BLaER1 (cell line): ENCODE data around the gene TOPAZ1.

Experiments used
- H3K27ac ChIP-seq: shearing (Covaris generic); formaldehyde crosslinking; 2 replicates; pipeline ENCODE4 v1.8.1; 2022
- H3K27me3 ChIP-seq: shearing (Covaris generic); formaldehyde crosslinking; 2 replicates; pipeline ENCODE4 v1.8.1; 2022
- H3K36me3 ChIP-seq: shearing (Covaris generic); formaldehyde crosslinking; 2 replicates; pipeline ENCODE4 v1.8.1; 2022
- H3K4me1 ChIP-seq: shearing (Covaris generic); formaldehyde crosslinking; 2 replicates; pipeline ENCODE4 v1.8.1; 2022
- H3K4me2 ChIP-seq: shearing (Covaris generic); formaldehyde crosslinking; 2 replicates; pipeline ENCODE4 v1.8.1; 2022
- H3K4me3 ChIP-seq: shearing (Covaris generic); formaldehyde crosslinking; 2 replicates; pipeline ENCODE4 v1.8.1; 2022
- H3K9ac ChIP-seq: shearing (Covaris generic); formaldehyde crosslinking; 2 replicates; pipeline ENCODE4 v1.8.1; 2022
- H3K9me3 ChIP-seq: shearing (Covaris generic); formaldehyde crosslinking; 2 replicates; pipeline ENCODE4 v1.8.1; 2022
- H4K20me1 ChIP-seq: shearing (Covaris generic); formaldehyde crosslinking; 2 replicates; pipeline ENCODE4 v1.8.1; 2022
- Cebpa-rat ChIP-seq: shearing (Covaris generic); IDR thresholded peaks from 2 replicates; pipeline ENCODE4 v1.8.1; 2022

The TOPAZ1 gene

GRCh38 chr3:44226573-44226972 is 15.1 kb upstream of the TOPAZ1 start:
- no peaks in the 10 kb centered on the region for H4K20me1 ChIP-seq
- H3K4me2 ChIP-seq, result no peak overlapping the region
- no peak overlapping the region for H3K27ac ChIP-seq
- H3K9ac ChIP-seq, result no peak overlapping the region
- H3K36me3 ChIP-seq, result no peaks in the 10 kb centered on the region
- TF ChIP-seq Cebpa-rat, result no peak
- H3K4me1 ChIP-seq, result no peaks in the 10 kb centered on the region
- no peak overlapping the region for H3K4me3 ChIP-seq
- no peaks in the 10 kb centered on the region for H3K27me3 ChIP-seq
- no peaks in the 10 kb centered on the region for H3K9me3 ChIP-seq

GRCh38 chr3:44227632-44228031 is 14.1 kb upstream of the TOPAZ1 start:
- H4K20me1 ChIP-seq, result no peaks in the 10 kb centered on the region
- no peak overlapping the region for H3K27ac ChIP-seq
- H3K9me3 ChIP-seq, result no peaks in the 10 kb centered on the region
- no peak overlapping the region for H3K4me3 ChIP-seq
- H3K4me1 ChIP-seq, result no peaks in the 10 kb centered on the region
- H3K4me2 ChIP-seq, result no peak overlapping the region
- no peak for TF ChIP-seq Cebpa-rat
- H3K36me3 ChIP-seq, result no peaks in the 10 kb centered on the region
- H3K27me3 ChIP-seq, result no peaks in the 10 kb centered on the region
- H3K9ac ChIP-seq, result no peak overlapping the region

- no peak overlapping the region for H3K27ac ChIP-seq
Observed at GRCh38 chr3:44228900-44229299, 12.8 kb upstream of the TOPAZ1 start.

DNA sequence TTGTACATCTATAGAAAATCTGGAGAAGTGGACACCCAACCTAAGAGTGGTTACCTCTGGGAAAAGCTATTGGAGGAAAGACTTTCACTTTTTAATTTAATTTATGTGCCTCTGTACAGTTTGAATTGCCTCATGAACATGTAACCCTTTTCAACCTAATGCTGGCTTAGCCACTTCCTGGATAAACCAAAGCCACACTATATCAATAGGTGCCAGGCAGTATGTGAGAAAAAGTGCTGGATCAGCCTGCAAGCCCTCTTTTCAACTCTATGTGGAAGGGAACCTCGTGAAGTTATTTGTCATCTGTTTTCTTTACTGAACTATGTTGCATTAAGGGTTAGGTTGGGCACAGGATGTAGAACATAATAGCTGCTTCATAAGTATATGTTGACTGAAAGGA is 9.3 kb upstream of the TOPAZ1 start:
- Histone ChIP-seq H3K36me3 (no peaks in the 10 kb centered on the region), H3K27me3 (no peaks in the 10 kb centered on the region), H4K20me1 (no peaks in the 10 kb centered on the region), H3K4me3 (no peak overlapping the region), H3K27ac (no peak overlapping the region), H3K9me3 (no peaks in the 10 kb centered on the region), H3K4me1 (no peaks in the 10 kb centered on the region), H3K4me2 (no peak overlapping the region), H3K9ac (no peak overlapping the region)
- no peak for TF ChIP-seq Cebpa-rat

More at GRCh38 chr3:44228900-44229299, 12.8 kb upstream of the TOPAZ1 start:
- H4K20me1 ChIP-seq, result no peaks in the 10 kb centered on the region
- H3K9ac ChIP-seq, result no peak overlapping the region
- TF ChIP-seq Cebpa-rat, result no peak
- no peaks in the 10 kb centered on the region for H3K9me3 ChIP-seq
- no peaks in the 10 kb centered on the region for H3K4me1 ChIP-seq
- H3K36me3 ChIP-seq, result no peaks in the 10 kb centered on the region
- H3K27me3 ChIP-seq, result no peaks in the 10 kb centered on the region
- no peak overlapping the region for H3K4me3 ChIP-seq
- no peak overlapping the region for H3K4me2 ChIP-seq

GRCh38 chr3:44234648-44235268 is 6.9 kb upstream of the TOPAZ1 start:
- H4K20me1 ChIP-seq, result no peaks in the 10 kb centered on the region
- H3K27me3 ChIP-seq, result no peaks in the 10 kb centered on the region
- no peak overlapping the region for H3K4me2 ChIP-seq
- no peak overlapping the region for H3K27ac ChIP-seq
- no peaks in the 10 kb centered on the region for H3K4me1 ChIP-seq
- no peak for TF ChIP-seq Cebpa-rat
- no peaks in the 10 kb centered on the region for H3K9me3 ChIP-seq
- no peak overlapping the region for H3K4me3 ChIP-seq
- no peak overlapping the region for H3K9ac ChIP-seq
- no peaks in the 10 kb centered on the region for H3K36me3 ChIP-seq

DNA sequence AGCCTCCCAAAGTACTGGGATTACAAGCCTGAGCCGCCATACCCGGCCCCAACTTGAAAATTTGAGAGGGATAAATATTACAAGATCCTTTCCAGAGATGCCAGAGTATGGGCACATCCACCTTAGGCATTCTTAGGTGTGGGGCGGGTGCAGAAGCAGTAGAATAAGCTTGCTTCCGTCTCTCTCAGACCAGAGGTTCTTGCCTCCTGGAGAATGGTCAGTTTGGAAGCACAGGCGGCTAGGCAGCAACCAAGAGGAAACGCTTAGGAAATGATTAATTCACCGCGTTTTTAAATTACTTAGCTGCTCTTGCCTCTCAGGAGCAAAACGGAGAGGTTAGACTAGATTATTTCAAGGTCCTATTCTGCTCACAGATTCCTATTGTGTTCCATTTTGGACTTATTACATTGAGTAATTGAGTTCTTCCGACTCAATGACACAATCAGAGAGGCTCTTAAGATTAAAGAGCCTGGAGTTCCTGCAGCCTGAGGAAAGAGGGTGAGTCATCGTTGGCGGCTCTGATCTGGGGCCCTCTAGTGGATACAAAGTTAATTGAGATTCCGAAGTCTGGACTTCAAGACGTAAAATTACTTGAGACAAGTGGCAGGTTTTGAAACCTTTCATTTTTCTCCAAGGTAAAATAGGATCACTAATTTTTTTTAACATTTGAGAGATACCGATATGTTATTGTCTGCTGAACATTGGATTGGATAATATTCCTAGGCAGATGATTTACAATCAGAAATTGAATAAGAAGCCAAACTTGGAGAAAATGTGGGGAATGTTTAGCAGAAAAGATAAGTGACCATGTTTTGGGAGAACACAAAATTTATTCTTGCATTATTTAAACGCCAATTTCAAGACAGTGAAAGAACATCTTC is 5.8 kb upstream of the TOPAZ1 start:
- Histone ChIP-seq H3K4me2 (no peak overlapping the region), H3K9me3 (no peaks in the 10 kb centered on the region), H3K4me1 (no peaks in the 10 kb centered on the region), H3K36me3 (no peaks in the 10 kb centered on the region), H3K9ac (no peak overlapping the region), H4K20me1 (no peaks in the 10 kb centered on the region), H3K27ac (no peak overlapping the region), H3K4me3 (no peak overlapping the region), H3K27me3 (no peaks in the 10 kb centered on the region)
- TF ChIP-seq Cebpa-rat, result no peak

- TF ChIP-seq Cebpa-rat, result no peak
- Histone ChIP-seq H3K27ac (no peak overlapping the region), H3K9me3 (peaks cover 3% of the 10 kb centered on the region), H3K4me1 (no peaks in the 10 kb centered on the region), H3K27me3 (no peaks in the 10 kb centered on the region), H3K4me2 (no peak overlapping the region), H4K20me1 (no peaks in the 10 kb centered on the region), H3K4me3 (no peak overlapping the region), H3K9ac (no peak overlapping the region), H3K36me3 (no peaks in the 10 kb centered on the region)
Observed at GRCh38 chr3:44236485-44236908, 5.2 kb upstream of the TOPAZ1 start.

DNA sequence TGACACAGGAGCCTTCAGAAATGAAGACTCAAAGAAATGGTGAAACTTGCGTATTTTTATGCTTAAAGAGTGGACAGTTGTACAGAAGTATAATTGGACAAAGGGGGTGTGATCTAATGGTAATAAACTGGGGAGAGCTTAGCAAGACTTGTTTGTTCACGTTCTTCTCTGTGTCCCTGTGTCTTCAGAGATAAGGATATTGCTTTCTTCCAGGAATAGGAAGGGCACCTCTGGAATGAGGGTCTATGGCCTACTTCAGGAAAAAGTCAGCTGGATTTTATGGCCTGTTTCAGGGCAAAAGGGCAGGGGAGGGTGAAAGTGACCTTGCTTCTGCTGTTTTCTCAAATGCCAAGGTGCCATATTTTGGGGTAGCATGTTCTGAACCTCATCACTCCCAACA is 4.5 kb upstream of the TOPAZ1 start:
- Histone ChIP-seq H3K27ac (no peak overlapping the region), H3K4me1 (no peaks in the 10 kb centered on the region), H3K27me3 (no peaks in the 10 kb centered on the region), H4K20me1 (no peaks in the 10 kb centered on the region), H3K4me2 (no peak overlapping the region), H3K36me3 (no peaks in the 10 kb centered on the region), H3K9ac (no peak overlapping the region), H3K9me3 (peaks cover 10% of the 10 kb centered on the region), H3K4me3 (no peak overlapping the region)
- no peak for TF ChIP-seq Cebpa-rat

DNA sequence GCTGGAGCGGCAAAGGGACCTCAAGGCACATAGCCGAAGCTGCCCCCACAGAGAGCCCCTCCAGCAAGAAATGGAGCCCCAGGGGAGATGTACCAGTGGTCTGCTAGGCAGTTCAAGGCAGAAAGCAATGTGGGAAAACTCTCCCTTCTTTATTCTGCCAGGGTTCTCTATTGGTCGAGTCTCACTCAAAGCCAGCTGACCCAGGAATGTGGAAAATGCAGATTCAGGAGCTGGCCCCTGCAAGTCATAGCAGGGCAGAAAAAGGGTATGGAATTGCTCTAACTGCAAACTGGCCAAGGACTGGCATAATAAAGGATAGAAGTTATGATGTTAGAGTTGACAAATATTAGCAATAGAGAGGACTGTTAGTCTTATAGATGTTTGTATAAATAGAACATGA is 4.0 kb upstream of the TOPAZ1 start:
- Histone ChIP-seq H3K4me2 (no peak overlapping the region), H3K27ac (no peak overlapping the region), H3K4me1 (no peaks in the 10 kb centered on the region), H3K9ac (no peak overlapping the region), H3K9me3 (peaks cover 12% of the 10 kb centered on the region), H3K4me3 (no peak overlapping the region), H4K20me1 (no peaks in the 10 kb centered on the region), H3K36me3 (no peaks in the 10 kb centered on the region), H3K27me3 (no peaks in the 10 kb centered on the region)
- TF ChIP-seq Cebpa-rat, result no peak

DNA sequence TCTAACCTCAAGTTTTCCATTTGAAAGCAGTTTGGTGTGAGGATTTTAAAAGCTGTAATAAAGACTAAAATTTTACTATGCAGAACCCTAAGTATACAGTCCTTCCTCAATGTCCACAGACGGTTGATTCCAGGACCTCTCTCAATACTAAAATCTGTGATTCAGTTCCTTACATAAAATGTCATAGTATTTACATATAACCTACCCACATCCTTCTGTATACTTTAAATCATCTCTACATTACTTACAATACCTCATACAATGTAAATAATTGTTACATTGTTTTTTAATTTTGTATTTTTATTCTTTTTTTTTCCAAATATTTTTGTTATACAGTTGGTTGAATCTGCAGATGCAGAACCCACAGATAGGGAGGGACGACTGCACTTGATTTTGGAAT is 2.8 kb upstream of the TOPAZ1 start:
- Histone ChIP-seq H3K4me3 (no peak overlapping the region), H3K9me3 (peaks cover 12% of the 10 kb centered on the region), H3K9ac (no peak overlapping the region), H3K4me2 (no peak overlapping the region), H3K27me3 (no peaks in the 10 kb centered on the region), H3K36me3 (no peaks in the 10 kb centered on the region), H4K20me1 (no peaks in the 10 kb centered on the region), H3K4me1 (no peaks in the 10 kb centered on the region), H3K27ac (no peak overlapping the region)
- no peak for TF ChIP-seq Cebpa-rat
